COLO668 (cell line): ENCODE measurements around the gene PARD3.

Experiments
- DNase-seq: peaks from one replicate; lab custom pipeline; 2025; ENCODE audit not compliant: unreplicated experiment; lab: John Stamatoyannopoulos, UW

Gene PARD3

DNA sequence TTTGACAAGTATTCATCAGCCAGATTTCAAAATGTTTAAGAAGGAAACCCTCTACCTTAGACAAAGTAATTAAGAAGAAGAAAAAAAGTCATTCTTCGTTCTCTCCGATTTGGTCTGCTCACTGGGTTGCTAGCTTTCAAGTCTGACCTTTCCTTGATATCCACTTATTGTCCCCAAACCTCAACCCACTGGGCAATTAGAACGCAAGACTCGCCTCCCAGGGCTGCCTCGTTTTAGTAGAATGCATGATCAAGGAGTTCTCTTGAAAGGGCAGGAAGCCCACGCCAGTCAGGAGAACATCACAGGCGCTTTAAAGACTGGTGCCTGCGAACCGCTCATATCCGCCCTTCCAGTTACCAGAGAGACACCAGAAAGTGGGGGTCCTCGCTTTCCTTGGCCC is 637.7 kb downstream of the PARD3 start:
- DNase-seq: no peak

DNA sequence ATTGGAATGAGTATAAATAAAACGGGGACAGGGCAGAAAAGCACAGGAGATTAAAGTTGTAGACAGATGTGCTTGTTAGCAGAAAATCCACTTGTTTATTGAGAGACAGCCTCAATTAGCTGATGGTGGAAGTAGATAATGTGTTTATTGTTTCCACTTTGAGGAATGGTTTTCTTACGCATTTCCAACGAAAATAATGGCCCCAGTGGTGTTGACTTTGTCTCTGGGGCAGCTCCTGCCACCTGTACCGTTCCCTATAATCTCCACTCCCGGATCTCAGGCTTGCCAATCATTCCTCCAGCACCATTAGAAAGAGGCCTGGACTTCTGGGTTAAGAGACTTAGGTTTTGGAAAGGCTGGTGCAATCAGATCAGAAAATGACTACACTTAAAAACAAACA is 638.7 kb downstream of the PARD3 start:
- no peak for DNase-seq

DNA sequence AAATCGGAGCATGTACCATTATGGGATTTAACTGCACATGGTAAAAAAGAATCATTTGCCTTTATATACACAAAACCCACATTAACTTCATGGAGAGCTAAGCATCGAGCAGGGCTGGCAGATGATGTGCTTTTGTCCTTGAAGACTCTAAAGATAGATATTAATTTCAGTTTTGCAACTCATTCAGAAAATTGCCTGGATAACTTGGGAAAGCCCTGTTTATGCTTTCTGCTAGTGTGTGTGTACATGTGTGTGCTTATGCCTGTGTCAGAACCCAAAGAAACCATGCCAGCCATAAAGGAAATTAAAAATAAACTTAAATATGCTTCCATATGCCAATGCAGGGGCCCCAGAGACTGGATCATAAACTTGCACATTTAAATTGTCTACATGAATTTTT is 640.0 kb downstream of the PARD3 start:
- DNase-seq: no peak

DNA sequence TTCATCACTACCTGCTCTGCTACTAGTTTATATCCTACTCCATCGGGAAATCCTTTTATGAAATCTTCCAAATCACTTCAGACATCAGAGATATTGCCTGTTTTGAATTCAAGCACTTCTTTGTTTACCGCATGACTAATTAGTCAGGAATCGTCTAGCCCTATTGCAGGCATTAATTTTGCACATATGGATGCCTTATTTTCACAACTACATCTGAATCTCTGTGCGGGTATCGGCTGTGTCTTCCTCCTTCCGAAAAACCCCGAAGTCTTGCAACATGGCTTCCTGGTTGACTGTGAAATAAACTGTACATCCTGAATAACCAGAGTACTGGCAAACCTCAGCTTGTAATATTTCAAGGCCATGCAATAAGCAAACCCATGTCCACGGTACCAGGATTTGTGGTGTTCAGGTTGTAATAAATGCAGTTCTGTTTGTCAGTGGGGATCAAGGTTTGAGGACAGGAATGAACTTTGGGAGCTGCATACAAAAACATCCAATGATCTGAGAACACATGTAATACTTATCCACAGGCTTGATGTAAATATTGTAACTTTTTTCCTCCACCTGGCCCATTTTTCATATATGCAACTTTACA is 642.1 kb downstream of the PARD3 start:
- no peak for DNase-seq

DNA sequence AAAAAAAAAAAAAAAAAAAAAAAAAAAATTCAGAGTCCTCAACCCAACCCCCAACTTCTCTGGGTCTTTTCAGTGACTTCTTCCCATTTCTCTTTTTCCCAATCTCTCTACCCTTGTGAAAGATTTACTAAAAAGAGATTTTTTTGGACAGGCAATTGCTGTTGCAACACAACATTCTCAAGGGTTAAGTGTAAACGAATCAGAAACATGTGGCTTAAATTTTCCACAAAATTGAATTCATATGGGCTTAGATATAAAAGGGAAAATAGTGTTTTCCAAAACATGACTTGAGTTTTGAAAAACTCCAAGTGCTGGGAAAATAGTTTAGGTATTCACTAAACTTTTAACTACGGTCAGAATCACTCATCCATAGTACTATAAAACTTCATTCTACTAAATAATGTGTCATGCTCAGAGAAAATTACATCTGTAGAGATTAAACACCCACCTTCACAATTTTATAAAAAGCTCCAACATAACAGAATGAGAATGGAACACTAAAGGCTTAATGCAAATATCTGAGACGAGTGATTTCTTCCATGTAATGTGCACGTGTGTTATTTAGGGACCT is 643.1 kb downstream of the PARD3 start:
- DNase-seq: no peak

DNA sequence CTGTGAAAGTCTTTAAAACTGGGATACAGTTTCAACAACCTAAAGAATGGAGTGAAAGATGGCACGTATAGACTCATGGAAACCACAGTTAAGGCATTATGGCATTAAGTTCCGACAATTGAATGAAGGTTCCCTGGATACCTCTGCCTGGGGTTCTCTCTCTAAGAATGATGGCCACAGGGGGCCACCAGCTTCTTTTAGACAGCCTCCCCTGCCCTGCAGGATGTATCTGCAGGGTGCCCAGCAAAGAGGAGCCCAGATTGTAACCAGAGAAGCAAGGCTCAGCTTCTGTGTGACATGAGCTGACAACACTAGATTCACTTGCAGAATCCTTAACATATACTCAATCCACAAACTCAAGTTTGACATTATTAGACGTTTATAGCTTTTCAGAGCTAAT is 645.4 kb downstream of the PARD3 start:
- DNase-seq: no peak

DNA sequence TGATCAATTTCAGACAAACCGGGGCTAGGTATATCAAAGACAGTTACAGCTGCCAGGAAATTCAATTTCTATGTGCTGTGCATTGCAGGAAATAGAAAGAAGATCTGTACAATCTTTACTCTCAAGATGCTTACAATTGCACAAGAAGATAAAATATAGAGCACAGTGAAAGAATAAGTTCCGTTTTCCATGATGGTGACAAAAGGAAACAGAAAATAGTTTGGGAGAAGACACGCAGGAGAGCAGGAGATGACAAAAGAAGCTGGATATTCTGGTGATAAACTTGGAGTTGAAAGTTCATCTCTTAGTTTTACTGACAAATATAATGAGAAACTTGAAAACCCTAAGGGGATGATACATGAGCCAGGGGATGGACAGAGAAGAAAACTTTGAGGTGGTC is 646.0 kb downstream of the PARD3 start:
- DNase-seq: no peak

DNA sequence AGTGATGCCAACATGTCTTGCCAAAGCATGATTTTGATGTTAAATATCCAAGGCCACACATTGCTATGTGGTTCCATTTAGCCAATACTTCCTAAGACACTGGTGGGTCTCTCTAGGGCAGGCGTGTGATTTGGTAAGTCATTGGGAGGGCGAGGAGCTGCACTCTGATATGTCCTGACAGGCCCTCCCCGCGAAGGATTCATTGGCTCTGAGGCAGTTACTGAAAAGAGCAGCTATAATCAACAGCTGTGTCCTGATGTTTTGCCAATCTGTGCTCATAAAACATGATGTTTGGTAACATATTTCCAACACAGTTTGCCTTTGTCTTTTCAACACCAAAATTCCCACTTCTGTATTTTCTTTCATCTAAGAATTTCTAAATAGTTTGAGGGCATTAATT is 646.7 kb downstream of the PARD3 start:
- DNase-seq: no peak

DNA sequence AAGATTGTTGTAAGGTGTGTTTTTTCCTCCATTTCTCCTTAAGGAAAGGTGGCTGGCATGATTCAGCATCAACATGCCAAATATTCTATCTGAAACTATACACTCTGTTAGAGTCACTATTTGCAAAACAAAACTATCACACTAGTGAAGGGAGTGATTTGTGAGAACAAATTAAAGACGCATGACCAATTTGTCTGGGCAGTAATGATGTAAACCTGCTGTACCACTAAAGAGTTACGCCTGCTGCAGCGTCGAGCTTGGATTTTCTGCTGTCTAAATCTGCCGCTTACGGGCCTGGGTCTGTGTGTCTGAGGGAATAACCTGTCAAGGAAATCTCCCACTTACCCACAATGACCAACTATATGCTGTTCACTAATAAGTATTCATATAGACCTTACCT is 648.3 kb downstream of the PARD3 start:
- no peak for DNase-seq

DNA sequence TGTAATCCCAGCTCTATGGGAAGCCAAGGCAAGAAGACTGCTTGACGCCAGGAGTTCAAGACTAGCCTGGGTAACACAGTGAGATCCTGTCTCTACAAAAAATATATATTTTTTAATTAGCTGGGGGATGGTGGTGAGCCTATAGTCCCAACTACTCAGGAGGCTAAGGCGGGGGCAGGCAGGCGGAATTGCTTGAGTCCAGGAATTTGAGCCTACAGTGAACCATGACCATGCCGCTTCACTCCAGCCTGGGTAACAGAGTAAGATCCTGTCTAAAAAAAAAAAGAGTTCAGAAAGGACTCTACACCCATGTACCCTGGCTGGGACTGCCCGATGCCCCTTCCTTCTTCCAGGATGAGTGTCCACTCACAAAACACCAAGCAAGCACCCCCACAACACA is 648.7 kb downstream of the PARD3 start:
- no peak for DNase-seq

DNA sequence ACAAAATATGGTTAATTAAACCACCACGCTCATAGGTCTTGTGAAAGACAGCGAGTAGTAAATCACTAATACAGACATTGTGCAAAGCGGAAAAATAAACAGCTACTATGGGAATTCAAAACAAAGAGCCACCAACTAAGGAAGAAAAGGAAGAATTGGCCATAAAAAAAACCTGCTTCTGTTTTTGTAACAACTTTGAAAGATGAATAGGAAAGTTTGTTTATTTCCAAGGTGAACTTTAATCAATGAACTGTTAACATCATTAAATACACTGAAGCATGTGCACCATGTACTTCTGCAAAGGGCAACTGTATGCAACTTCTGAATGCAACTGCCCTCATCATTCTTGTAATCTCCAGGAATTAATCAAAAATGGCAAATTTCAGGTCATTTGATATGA is 651.1 kb downstream of the PARD3 start:
- DNase-seq: no peak

DNA sequence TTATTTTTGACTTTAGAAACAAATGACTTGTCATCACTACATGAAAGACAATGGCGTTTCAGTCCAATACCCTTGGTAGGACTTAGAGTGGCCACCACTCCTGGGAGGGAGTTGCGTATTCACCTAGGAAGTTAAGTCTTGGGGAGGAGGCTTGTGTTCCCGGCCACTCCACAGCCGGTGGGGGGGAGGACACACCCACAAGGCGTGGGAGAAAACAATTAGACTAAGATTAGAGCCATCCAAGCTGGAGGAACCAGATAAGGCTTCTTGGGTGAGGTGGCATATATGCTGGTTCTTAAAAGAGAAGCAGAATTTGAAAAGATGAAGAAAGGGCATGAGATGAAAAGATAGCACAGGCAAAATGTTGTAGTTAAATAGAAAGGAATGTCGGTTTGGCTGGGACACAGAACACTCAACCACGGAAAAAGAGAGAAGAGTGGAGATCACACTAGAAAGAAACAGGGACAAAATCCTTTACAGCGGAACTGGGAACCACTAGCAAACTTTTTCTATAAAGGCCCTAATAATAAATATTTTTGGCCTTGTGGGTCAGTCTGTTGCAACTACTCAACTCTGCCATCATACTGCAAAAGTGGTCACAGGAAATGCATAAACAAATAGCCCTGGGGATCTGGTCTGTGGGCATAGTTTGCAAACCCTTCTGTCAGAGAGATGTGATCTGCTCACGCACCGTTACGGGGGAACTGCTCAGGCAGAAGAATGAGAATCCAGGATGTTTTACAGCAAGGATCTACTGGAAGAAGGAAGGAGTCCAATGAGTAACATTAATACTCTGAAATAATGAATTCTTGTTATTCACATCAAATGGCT is 651.8 kb downstream of the PARD3 start:
- no peak for DNase-seq

DNA sequence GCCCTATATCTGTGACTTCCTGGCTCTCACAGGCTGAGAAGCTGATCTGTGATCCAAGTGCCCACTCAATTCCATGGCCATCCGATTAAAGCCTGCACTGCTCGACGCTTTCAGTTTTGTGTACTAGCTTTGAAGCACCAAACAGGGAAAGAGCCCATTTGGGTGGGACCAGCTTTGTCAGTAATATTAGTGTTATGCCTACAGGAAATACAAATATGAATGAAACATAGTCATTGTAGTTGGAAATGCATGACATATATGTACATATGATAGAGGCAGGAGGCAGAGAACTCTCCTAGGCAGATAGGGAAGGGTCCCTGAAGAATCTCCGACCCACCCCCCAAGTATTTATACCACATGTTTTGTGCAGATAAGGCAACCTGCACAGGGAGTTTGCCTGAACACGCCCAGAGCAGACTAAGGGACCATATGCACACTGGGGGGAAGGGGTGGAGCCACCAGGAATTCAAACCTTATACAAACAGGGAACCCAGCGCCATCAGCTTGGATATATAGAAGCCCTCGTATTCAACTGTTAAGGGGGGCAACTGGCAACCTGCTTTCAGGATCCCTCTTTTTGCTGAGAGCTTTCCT is 653.2 kb downstream of the PARD3 start:
- no peak for DNase-seq

DNA sequence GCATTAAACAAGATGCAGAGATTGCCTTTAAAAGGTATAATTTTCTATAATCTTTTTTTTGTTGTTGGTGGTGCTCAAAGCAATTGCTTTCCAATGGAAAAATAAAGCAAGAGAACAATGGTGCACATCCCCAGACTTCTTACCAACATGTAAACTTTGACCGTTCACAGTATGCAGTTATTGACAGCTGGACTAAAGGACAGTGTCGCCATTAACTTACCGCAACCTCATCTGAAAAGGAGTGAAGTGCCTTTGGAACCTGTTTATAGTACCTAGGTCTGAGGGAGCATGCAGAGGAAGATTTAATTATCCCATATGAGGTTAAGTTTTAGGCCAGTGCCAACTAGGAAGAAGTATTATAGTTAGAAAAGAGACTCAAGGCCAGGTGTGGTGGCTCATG is 654.5 kb downstream of the PARD3 start:
- DNase-seq: no peak

DNA sequence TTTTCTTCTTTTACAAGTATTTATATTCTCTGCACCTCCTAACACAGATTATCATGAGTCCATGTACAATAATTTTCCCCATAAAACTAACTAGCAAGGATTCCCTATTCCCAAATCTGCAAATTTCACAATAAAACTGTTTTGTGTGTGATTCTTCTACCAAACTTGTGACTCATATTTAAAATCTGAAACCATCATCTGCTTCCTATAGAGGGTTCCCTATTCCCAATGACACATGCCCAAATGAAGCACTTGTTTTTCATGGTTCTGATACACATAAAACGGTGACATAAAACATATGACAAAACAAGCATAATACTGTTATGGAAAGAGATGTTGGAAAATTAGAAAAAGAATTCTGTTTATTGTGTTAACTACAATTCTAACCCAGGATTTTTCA is 657.6 kb downstream of the PARD3 start:
- no peak for DNase-seq

DNA sequence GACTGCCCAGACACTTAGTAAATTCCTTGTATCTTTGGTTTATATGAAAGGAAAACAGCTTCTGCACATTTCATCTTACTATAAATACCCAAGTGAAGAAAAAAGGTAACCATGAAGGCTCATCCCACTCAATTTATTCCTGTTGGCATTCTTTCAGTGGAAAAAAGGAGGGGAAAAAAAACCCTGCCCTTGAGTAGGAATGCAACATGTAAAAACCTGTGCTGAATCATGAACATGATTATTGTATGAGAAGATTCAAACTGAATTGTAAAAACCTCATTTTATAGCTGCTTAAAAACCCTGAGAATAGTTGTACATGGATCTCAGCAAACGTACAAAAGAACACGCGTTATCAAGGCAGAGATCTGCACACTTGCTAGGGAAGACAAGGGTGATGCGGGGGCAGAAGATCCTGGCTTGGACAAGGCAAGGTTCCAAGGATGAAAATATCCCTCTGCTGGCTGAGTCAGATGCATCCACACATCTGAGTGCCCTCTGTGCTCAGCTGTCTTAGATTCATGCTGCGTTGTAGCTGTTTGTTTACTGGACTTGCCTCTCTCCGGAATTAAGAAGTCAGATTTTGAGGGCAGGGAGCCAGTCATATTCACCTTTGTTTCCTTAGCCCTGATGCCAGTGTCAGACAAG is 658.2 kb downstream of the PARD3 start:
- no peak for DNase-seq

DNA sequence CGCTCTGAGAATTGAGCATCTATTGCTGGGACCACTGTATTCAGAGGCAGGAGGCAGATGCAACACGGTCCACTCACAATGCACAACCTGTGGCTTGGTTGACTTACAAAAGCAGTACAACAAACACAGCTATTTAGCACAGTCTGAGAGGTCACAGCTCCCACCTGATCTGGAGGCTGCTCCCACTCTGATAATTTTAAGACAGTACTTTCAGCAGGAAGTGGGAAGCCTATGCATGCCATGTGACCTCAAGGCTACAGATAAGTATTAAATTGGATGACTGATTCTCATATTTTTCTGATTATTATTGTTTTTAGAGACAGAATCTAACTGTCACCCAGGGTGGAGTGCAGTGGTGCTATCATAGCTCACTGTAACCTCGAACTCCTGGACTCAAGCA is 659.3 kb downstream of the PARD3 start:
- DNase-seq: no peak

DNA sequence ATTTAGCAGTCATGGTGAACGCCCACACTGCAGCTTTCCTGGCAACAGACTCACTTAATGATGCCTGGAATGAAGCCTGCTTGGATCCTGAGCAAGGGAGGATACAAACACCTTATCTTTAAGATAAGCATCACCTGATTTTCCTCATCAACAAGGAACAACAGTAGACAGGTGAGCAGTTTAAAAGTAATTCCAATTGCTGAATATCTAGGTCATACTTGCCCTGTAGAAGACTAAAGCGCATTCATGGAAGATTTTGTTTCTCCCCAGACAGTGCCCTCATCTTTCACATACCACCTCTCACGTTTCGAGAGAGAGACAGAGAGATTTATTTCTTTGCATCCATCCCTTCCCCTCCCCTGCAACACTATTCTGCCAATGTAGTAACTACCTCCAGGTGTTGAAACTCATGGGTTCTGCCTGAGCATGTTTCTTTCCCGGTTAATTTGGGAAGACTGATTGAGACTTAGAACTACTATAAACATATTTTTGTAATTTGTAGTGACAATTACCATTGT is 660.7 kb downstream of the PARD3 start:
- no peak for DNase-seq

DNA sequence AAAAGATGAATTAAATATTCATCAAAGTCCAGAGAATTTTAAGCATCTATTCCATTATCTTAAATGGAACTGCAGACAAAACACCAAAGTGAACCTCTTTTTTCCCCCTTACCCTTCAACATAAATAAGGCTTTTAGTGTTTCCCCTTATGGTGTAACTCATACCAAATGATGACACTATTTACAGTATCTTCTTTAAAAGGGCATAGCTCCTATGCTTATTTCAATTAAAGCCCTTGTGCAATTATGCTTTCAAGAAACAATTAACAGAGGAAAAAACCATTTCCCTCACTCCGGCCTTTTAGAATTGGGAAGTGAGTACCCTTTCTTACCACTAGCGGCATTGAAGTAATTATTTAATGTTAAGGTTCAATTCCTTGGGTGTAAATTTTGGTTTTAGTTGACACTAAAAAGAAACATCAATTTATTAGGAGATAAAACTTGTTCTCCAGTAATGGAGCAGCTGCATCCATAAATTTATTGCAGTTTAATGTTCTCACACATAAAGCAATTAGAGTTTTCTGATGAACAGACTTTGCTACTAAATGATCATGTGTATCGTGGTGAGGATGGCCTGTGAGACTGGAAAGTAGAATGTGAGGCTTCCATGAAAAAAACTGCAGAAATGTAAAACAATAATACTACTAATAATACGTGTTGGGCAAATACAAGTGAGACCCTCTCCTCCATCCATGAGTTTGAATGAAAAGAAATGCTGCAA is 661.3 kb downstream of the PARD3 start:
- no peak for DNase-seq

DNA sequence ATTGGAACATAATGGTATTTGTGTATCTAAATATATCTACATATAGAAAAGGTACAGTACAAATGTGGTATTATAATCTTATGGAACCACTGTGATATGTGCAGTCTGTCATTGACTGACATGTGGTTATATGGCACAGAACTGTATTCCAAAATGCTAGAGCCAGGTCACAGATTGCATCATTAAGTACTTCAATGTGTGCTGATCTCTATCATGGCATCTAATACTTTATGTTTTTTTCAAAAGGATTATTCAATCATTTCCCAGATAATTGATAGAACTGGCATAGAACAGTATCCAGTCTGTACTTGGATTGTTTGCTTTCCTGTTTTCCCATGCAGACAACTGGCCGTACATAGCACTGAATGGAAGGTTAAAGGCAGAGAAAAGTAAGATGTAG is 662.7 kb downstream of the PARD3 start:
- no peak for DNase-seq

DNA sequence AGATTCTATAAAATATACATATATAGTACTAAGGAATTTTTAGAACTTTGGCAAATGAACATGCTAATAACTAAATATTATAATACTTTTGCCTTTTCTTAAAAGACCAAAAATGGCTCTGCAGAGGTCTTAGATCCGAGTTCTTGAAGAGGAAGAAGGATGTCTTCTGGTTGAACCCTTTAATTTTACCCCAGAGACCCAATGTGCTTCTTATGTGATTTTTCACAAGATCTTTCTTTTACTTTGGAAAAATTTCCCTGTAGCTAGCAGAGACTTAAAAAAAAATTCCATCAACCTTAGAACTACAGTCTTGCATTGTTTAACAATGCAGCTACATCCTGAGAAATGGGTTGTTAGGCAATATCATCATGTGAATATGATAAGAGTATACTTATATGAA is 663.2 kb downstream of the PARD3 start:
- DNase-seq: no peak
